OCI-LY3 (cell line): ENCODE data around the gene MOB4.

Source experiments
- H2AFZ ChIP-seq: fragments of 200-600, 300-600 bp; shearing (Covaris generic); 2 replicates; pipeline ENCODE4 v1.6.0; 2014; ENCODE audit warnings: antibody characterized with exemption, low read depth, low read length
- H3K27ac ChIP-seq: fragments of 200-600, 300-600 bp; sonication (generic); 2 replicates; pipeline ENCODE4 v1.5.1; 2014; ENCODE audit warnings: mild to moderate bottlenecking, low read length, moderate library complexity, mixed read lengths
- H3K27me3 ChIP-seq: fragments of 200-600, 300-600 bp; sonication (generic); 2 replicates; pipeline ENCODE4 v1.6.1; 2014; ENCODE audit warnings: low read depth, low read length, mixed read lengths
- H3K36me3 ChIP-seq: fragments of 200-600, 300-600 bp; sonication (generic); replicated peaks from 2 replicates; pipeline ENCODE3; 2014; ENCODE audit warnings: low read depth, low read length, mixed read lengths
- H3K4me1 ChIP-seq: fragments of 300-600, 200-600 bp; sonication (generic); 2 replicates; pipeline ENCODE4 v1.6.1; 2014; ENCODE audit warnings: low read length, mixed read lengths
- H3K4me2 ChIP-seq: fragments of 200-600, 300-600 bp; sonication (generic); 2 replicates; pipeline ENCODE4 v1.6.1; 2014; ENCODE audit warnings: low read length, mixed read lengths
- H3K4me3 ChIP-seq: fragments of 300-600, 200-600 bp; sonication (generic); 2 replicates; pipeline ENCODE4 v1.5.1; 2014; ENCODE audit warnings: antibody characterized with exemption, mild to moderate bottlenecking, low read length, moderate library complexity
- H3K79me2 ChIP-seq: fragments of 300-600, 200-600 bp; shearing (Covaris generic); 2 replicates; pipeline ENCODE4 v1.6.1; 2014; ENCODE audit warnings: mild to moderate bottlenecking, low read length, mixed read lengths
- H3K9ac ChIP-seq: fragments of 300-600, 200-600 bp; shearing (Covaris generic); 2 replicates; pipeline ENCODE4 v1.6.0; 2014; ENCODE audit warnings: mild to moderate bottlenecking, low read length, moderate library complexity
- H3K9me3 ChIP-seq: fragments of 200-600, 300-600 bp; shearing (Covaris generic); 2 replicates; pipeline ENCODE4 v1.6.1; 2014; ENCODE audit warnings: low read length, mixed read lengths; ENCODE audit not compliant: insufficient read depth
- H4K20me1 ChIP-seq: fragments of 200-600, 300-600 bp; sonication (generic); 2 replicates; pipeline ENCODE4 v1.6.1; 2016; ENCODE audit warnings: low read length, mixed read lengths; ENCODE audit not compliant: insufficient read depth
- EZH2phosphoT487 ChIP-seq: fragments of 200-600 bp; shearing (Covaris generic); IDR thresholded peaks from 2 replicates; pipeline ENCODE4 v1.6.1; 2018; ENCODE audit warnings: antibody characterized with exemption, mixed run types, low read depth
- TF ChIP-seq, protein P1 (sequence below): fragments of 200-600, 300-600 bp; sonication (generic); IDR thresholded peaks from 2 replicates; pipeline ENCODE4 v1.5.1; 2014; ENCODE audit warnings: antibody characterized with exemption, low read length, low read depth

The MOB4 gene

DNA sequence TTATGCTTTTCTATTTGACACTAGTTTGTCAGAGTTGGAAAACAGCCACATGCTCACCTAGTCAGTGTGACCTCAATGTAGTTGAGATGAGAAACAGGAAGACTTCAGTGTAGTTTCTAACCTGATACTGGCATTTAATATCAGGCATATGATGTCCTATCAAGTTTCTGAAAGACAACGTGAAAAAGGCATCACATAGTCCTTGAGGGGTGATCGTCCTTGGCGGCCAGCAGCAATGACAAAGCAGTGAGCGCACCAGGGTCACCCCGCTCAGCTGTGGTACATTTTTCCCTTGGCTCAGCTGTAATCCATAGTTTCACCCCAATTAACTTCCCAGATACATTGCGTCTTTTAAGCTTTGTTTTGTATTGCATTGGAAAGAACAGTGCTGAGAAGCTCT is 11.4 kb upstream of the MOB4 start:
- H3K4me1 ChIP-seq = peaks cover 12% of the 10 kb centered on the region
- H4K20me1 ChIP-seq = 0 out of 2 replicates have a peak, but pooled peaks cover 2% of the 10 kb centered on the region
- H3K79me2 ChIP-seq = peaks cover 61% of the 10 kb centered on the region
- H2AFZ ChIP-seq = no peak overlapping the region
- peaks cover 31% of the 10 kb centered on the region for H3K36me3 ChIP-seq
- TF ChIP-seq EZH2phosphoT487 = no peak
- TF ChIP-seq, protein P1, sequence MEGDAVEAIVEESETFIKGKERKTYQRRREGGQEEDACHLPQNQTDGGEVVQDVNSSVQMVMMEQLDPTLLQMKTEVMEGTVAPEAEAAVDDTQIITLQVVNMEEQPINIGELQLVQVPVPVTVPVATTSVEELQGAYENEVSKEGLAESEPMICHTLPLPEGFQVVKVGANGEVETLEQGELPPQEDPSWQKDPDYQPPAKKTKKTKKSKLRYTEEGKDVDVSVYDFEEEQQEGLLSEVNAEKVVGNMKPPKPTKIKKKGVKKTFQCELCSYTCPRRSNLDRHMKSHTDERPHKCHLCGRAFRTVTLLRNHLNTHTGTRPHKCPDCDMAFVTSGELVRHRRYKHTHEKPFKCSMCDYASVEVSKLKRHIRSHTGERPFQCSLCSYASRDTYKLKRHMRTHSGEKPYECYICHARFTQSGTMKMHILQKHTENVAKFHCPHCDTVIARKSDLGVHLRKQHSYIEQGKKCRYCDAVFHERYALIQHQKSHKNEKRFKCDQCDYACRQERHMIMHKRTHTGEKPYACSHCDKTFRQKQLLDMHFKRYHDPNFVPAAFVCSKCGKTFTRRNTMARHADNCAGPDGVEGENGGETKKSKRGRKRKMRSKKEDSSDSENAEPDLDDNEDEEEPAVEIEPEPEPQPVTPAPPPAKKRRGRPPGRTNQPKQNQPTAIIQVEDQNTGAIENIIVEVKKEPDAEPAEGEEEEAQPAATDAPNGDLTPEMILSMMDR = no peak
- H3K27me3 ChIP-seq = no peaks in the 10 kb centered on the region
- no peak overlapping the region for H3K27ac ChIP-seq
- H3K9me3 ChIP-seq = no peaks in the 10 kb centered on the region
- H3K4me3 ChIP-seq = no peak overlapping the region
- H3K9ac ChIP-seq = no peak overlapping the region
- H3K4me2 ChIP-seq = no peak overlapping the region

DNA sequence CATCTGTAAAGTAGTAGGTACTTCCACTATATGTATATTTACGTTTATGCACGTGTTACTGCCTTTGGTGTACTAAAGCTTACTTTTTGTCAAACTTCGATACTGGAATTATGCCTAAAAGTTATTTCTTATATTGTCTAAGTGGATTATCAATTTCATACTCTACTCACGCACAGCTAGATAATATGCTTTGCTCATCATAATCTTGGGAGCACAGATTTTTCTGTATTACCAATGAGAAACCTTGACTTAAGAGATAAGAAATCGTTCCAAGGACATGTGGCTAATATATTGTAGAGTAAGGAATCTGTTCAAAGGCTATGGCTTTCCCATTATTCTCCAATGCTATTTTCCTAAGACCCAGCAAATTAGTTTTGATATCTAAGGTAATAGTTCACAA is 9.2 kb upstream of the MOB4 start:
- H3K4me1 ChIP-seq = peaks cover 10% of the 10 kb centered on the region
- no peak overlapping the region for H3K4me2 ChIP-seq
- peaks cover 30% of the 10 kb centered on the region for H3K36me3 ChIP-seq
- H3K27ac ChIP-seq = no peak overlapping the region
- no peaks in the 10 kb centered on the region for H3K27me3 ChIP-seq
- 0 out of 2 replicates have a peak, but pooled peaks cover 2% of the 10 kb centered on the region for H4K20me1 ChIP-seq
- no peak overlapping the region for H3K4me3 ChIP-seq
- H3K79me2 ChIP-seq = peaks cover 43% of the 10 kb centered on the region
- TF ChIP-seq EZH2phosphoT487 = no peak
- TF ChIP-seq, protein P1 = no peak
- no peak overlapping the region for H3K9ac ChIP-seq
- no peaks in the 10 kb centered on the region for H3K9me3 ChIP-seq
- H2AFZ ChIP-seq = no peak overlapping the region

DNA sequence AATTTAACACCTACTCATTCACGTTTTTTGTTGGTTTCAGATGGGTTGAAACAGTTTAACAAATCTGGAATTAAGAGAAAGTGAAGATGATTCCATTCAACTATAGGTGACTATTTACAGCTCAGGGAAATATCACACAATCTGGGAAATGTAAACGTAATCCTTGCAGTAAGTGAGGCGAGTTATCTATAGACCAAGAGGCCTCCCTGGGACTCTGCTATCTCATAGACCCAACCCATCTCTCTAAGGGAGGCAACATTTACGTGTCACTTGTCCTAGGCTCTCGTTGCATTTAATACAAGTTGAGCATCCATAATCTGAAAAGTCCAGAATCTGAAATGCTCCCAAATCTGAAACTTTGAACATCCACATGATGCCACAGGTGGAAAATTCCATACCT is 2.0 kb upstream of the MOB4 start:
- TF ChIP-seq, protein P1 = no peak
- no peak for TF ChIP-seq EZH2phosphoT487
- H3K27ac ChIP-seq = no peak overlapping the region
- H3K4me3 ChIP-seq = no peak overlapping the region
- peaks cover 9% of the 10 kb centered on the region; the same call in 1 of the 2 replicates for H4K20me1 ChIP-seq
- H3K9ac ChIP-seq = no peak overlapping the region
- H3K4me2 ChIP-seq = no peak overlapping the region
- no peaks in the 10 kb centered on the region for H3K27me3 ChIP-seq
- peaks cover 15% of the 10 kb centered on the region for H3K4me1 ChIP-seq
- H3K9me3 ChIP-seq = no peaks in the 10 kb centered on the region
- no peak overlapping the region for H2AFZ ChIP-seq
- H3K79me2 ChIP-seq = peaks cover 42% of the 10 kb centered on the region
- no peaks in the 10 kb centered on the region for H3K36me3 ChIP-seq

DNA sequence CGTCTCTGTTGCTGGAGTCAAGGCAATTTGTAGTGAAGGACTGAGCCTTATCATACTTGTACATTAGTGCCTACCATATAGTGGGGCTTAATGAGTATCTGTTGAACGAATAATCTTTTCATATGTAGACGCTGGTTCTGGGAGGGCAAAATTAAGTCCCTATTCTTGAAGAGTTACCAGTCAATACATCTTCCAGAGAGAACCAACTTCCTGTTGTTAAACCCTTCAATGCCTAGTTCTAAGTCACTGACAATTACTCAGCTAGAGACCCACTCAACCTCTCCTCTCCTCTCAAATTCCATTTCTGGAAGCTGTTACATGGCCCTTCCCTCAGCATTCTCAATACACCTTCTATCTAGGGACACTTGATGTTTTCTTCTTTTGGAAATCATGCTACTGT is 1.1 kb upstream of the MOB4 start:
- H3K4me3 ChIP-seq = peak overlapping the region; percentile 77
- no peaks in the 10 kb centered on the region for H3K27me3 ChIP-seq
- no peaks in the 10 kb centered on the region for H3K36me3 ChIP-seq
- peak overlapping the region; percentile 81 for H3K4me2 ChIP-seq
- no peaks in the 10 kb centered on the region for H3K9me3 ChIP-seq
- peaks cover 16% of the 10 kb centered on the region for H4K20me1 ChIP-seq
- peak overlapping the region; percentile 61 for H3K27ac ChIP-seq
- peak overlapping the region; percentile 94 for H2AFZ ChIP-seq
- TF ChIP-seq EZH2phosphoT487 = no peak
- TF ChIP-seq, protein P1 = no peak
- peaks cover 15% of the 10 kb centered on the region for H3K4me1 ChIP-seq
- peaks cover 51% of the 10 kb centered on the region for H3K79me2 ChIP-seq
- peak overlapping the region; percentile 85 for H3K9ac ChIP-seq
